ENCODE measurements around the gene DPH7. TPM values are rescaled to one million over a fixed set of nuclear protein-coding genes. Genes with fewer than 3 reads are reported as not detected.
"Not testable (repeated sequence)": the region's sequence is repeated elsewhere in the genome, so short reads cannot be mapped to it uniquely, and the experiment has no call there.

Gene DPH7
- total RNA-seq, 2 donors from 2014 or later = 18.4 to 21.4 TPM

DNA sequence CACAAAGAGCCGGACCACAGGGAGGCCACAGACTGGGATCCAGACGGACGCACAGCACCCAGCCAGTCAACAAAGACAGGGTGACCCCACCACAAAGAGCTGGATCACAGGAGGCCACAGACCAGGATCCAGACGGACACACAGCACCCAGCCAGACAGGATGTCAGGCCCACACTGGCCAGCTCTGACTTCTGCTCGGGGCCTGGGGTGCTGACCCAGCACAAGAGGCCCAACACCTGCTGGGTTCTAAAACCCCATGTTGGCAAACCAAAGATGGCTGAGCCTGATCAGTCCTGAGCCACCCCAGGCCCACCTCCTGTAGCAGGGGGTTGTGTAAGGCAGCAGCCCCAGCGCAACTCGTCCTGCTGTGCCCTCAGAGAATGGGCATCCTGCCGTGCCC is 5.2 kb upstream of the DPH7 start:
- ATAC-seq = no peak
- DNase-seq = no peak

DNA sequence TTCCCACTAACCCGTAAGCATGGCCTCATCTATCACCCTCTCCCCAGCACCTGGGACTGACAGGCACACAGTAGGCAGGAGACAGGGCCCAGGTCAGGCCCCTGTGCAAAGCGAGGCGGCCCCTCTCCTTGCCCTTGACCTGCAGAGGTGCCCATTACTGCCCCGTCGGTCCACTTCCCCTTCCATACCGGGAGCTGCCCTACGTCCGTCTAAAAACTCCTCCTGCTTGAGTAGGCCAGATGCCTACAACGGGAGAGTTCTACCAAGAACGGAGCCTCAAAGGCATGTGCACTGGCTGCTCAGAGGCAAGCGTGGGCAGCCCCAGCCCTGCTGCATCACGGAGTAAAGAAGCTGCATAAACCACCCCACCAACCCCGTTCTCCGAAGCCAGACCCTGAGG is 4.6 kb upstream of the DPH7 start:
- ATAC-seq (no peak), DNase-seq (no peak)
- intact Hi-C loops (cut with DNase I) = no loop called here

More for the DNA sequence above, 5.2 kb upstream of the DPH7 start:
- intact Hi-C loops (cut with DNase I) = no loop called here

DNA sequence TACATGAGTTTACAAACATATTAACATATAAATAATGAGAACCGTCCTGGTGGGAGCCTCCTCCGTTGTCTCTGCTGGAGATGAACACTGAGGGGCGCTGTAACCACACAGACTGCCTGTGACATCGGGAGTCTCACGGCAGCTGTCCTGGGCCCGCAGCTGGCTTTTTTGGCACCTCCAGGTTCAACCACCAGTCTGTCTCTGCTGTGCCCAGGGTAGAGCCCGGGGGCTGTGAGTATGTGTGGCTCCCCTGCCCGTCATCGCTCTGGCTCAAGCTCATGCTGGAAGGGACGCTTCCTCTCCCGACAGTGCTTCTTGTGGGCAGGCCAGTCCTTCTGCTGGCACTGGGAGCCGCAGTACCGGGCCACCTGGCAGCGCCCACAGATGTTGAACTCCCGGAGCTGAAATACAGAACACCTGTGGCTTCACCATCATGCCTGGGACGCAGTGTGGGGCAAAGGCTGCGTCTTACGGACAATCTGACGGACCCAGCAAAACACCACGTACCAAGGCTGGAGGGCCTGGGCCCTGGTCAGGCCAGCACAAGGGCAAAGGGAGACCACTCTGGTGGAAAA is 3.6 kb upstream of the DPH7 start:
- ATAC-seq (no peak), DNase-seq (no peak)
- intact Hi-C loops (cut with DNase I) = no loop called here

DNA sequence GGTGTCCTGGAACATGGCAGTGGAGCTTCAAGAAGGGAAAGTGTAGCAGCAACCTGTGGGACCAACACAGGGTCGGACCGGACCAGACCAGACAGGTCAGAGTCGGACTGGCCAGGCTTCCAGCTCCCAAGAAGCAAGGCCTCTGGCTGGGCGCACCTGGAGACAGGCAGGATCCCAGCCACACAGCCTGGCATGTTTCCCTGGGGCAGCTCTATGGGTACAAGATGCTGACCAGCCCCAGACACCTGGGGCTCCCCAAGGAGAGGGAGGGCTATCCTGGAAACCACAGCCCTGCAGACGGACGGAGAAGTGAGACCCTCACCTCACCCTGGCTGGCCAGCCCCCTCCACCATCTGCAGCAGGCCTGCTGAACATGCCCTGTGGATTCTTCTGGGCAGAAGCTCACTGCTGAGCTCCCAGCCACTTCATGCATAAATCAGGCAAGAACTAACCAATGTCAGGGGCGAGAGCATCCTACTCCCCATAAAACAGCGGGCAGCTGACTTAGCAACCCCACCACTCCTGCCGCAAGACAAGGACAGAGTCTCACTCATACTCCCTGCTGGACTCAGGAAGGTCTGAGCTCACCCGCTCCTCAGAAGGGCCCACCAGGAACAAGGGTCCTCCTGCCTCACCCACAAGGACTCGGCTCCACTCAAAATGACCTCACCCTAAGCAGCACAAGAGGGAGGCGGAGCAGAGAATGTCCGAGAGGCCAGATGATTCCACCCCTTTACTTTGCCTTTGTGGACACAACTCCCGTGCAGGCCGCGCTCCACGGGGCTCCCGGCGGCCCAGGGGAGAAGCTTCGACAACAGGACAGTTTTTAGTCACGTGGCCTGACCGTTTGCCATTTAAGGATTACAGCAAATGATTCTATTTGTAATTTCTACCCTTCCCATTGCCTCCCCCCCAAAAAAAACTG is 2.9 kb upstream of the DPH7 start:
- DNase-seq = no peak
- intact Hi-C loops (cut with DNase I) = no loop called here
- no peak for ATAC-seq

DNA sequence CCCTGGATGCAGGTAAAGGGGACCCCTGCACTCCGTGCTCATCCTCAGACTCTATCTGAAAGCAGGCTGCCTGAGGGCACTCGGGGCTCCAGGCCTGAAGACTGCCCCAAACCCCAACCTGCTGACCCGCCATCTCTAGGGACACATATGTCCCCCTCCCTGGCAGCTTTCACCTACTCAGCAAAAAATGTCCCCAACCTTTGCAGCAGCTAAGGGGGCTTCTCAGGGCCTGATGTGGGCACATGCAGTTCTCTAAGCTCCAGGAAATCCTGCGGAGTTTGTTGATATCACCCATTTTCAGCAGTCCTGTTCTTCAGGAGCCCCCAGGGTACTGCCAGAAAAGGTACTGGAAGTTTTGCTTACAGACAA is 2.2 kb upstream of the DPH7 start:
- ATAC-seq (no peak), DNase-seq (no peak)
- intact Hi-C loops (cut with DNase I) = no loop called here

DNA sequence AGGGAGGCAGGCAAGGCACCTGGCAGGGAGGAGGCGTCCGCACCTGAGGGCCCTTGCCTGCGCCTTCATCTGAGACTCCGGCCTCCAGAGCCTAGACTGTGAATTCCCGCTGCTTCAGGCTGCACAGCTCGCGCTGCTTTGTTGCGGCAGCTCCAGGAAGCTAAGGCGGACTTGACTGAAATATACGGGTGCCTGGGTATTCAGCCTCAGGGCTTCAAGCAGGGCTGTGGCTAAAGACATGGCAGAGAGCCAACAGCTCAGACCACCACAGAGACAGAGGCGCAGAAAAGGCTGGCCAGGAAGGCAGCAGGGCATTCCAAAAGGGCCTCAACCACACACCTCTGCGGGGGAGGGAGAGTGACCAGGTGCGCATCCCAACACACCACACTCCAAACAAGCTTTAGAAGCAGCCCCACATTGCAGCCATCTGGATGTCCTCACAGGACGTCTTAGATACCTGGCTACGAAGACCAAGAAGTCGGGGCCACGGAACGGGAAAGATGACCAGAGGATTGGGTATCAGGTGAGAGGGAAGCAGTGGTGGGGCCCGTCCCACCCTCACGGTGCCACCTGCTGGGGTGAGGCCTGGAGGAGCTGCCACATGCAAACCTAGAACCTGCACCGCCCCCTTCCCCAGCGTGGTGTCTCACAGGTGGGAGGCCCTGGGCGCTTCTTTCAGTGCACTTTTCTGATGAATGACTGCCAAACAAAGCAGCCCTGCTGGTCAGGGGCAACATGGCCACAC is 1.7 kb upstream of the DPH7 start:
- intact Hi-C loops (cut with DNase I) = no loop called here
- no peak for DNase-seq
- no peak for ATAC-seq

DNA sequence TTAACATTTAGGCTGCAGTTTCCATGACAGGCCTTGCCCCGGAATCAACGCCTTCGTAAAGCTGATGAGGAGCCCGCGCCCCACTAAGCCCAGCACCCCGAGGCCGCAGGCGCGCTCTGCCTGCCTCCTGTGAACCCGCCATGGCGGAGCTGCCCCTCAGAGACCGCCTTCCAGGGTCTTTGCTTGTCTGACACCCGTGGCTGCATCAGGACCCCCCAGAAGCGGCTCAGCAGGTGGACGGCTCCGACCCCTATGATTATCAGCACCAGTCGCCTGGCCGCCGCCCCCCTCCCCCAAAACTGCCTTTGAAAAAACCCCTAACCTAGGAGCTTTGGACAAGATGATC is 507 bp upstream of the DPH7 start:
- ATAC-seq (peak in 1 of 2 donors; percentile 29), DNase-seq (peak; percentile 46)
- intact Hi-C loops (cut with DNase I) = no loop called here

DNA sequence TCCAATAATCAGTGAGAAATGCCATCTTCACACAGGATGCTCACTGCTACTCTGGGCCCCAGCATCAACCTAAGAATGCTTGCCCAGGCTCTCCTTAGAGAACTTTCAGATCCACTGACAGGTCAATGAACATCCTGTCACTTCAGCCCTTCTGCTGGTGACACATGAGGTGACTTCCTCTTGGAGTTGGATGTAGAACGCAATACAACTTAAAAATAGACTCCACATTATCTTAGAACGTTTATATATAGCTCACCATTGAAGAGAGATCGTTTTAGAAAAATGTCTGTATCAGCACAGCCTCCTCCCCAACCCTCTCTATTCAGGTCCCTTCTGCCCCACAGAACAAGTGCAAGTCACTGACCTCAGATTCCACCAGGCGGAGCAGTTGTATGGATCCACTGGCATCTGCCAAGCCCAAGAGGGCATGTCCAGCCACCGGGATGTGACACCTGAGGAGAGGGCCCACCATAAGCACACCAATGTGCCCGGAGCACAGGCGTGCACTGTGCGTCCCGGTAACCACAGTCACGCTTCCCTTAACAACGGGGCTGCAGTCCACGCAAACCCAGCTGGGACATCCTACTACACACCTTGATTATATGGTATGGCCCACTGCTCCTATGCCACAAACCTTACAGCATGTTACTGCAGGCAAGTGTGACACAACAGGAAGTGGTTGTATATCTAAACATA is 2.9 kb downstream of the DPH7 start:
- ATAC-seq = peak; percentile 2 to 5
- intact Hi-C loops (cut with DNase I) = no loop called here
- DNase-seq = no peak

DNA sequence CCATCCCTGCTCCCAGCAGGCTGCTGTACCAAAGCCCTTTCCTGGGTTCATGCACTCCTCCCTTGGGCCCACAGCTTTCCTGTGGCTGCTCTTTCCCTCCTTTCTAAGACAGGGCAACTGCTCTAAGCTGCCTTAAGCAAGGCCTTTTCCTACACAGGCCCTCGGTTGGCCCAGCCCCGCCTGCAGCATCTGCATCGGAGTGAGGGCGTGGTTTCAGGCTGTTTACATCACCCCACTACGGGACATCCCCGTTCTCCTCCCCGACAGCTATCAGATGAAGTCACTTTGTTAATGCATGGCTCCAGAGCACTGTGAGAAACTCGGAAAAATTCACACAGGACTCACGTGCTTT is 3.4 kb downstream of the DPH7 start:
- DNase-seq = no peak
- ATAC-seq = no peak
- intact Hi-C loops (cut with DNase I) = no loop called here

DNA sequence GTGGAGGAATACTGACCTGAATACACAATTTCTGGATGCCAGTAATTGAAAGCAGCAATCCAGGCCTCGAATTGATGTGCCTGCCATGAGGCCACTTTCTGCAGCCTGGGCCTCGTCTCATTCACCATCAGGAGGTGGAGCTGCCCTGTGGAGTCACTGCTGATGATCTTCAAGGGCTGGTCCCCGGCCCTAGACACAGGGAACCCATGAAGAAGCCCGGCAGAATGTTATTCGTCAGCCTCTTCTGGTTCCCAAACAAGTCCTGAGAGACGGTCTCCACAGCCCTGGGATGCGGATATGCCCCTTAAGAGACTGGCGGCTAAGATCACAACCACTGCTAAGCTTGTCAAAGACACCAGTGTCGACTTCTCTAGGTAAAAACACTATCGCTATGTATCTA is 4.5 kb downstream of the DPH7 start:
- intact Hi-C loops (cut with DNase I) = no loop called here
- ATAC-seq (no peak), DNase-seq (no peak)

DNA sequence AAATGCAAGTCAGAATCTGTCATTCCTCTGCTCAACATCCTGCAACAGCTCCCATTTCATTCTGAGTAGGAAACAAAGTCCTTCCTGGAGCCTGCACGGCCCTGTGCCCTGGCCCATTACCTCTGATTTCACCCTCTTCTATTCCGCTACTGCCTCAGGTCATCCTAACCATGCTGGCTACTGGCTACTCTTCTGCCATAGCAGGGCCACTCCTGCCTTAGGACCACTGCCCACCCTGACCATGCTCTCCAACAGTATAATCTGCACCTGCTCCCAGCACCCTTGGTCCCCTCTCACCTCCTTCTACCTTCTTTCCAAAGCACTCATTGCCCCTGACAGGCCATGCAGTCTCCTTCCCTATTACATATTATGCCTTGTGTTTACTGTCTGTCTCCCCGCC is 8.2 kb downstream of the DPH7 start:
- ATAC-seq = no peak
- intact Hi-C loops (cut with DNase I) = no loop called here
- no peak for DNase-seq

DNA sequence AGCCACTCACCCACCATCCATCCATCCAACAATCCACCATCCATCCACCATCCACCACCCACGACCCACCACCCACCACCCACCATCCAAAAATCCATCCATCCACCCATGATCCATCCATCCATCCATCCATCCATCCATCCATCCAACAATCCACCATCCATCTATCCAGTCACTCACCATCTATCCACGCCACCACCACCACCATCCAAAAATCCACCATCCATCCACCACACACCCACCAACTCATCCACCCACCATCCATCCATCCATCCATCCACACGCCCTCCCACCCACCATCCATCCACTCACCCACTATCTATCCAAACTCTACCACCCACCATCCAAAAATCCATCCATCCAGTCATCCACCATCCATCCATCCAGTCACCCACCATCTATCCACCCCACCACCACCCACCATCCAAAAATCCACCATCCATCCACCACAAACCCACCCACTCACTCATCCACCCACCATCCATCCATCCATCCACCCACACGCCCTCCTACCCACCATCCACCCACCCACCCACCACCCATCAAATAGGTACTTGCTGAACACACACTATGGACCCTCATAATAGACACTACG is 9.0 kb downstream of the DPH7 start:
- ATAC-seq = no peak
- DNase-seq = no peak
- intact Hi-C loops (cut with DNase I) = no loop called here

DNA sequence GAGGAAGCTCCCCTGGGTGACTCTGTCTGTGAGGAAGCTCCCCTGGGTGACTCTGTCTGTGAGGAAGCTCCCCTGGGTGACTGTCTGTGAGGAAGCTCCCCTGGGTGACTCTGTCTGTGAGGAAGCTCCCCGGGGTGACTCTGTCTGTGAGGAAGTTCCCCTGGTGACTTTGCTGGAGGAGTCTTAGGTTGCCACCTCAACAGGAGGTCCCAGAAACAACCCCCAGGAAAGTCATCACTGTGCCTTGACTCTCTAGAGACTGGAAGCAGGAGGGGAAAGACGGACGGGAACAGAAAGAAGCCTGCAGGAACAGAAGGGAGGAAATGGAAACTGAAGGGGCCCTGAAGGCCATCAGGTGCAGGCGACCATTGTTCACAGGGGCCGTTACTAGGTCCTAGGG is 10.3 kb downstream of the DPH7 start:
- DNase-seq; intact Hi-C loops (cut with DNase I); ATAC-seq: not testable (repeated sequence)

DNA sequence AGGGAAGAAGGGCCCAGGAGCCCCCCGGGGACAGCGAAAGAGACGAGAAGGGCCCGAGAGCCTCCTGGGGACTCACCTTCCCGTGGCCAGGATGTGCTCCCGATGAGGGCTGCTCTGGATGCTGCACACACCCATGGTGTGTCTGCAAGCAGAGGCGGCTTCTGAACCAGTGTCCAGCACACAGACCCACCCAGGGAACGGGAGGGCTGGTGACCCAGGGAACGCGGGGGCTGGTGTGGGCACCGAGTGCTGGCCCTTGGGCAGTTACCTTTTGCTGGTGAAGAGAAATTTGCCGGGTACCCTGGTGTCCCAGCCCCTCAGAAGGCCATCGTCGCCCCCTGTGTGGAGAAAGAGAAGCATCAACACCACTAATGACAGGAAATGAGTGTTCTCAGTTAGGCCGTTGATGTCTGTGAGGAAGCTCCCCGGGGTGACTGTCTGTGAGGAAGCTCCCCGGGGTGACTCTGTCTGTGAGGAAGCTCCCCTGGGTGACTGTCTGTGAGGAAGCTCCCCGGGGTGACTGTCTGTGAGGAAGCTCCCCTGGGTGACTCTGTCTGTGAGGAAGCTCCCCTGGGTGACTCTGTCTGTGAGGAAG is 13.8 kb downstream of the DPH7 start:
- ATAC-seq (no peak), DNase-seq (no peak)
- intact Hi-C loops (cut with DNase I) = no loop called here

DNA sequence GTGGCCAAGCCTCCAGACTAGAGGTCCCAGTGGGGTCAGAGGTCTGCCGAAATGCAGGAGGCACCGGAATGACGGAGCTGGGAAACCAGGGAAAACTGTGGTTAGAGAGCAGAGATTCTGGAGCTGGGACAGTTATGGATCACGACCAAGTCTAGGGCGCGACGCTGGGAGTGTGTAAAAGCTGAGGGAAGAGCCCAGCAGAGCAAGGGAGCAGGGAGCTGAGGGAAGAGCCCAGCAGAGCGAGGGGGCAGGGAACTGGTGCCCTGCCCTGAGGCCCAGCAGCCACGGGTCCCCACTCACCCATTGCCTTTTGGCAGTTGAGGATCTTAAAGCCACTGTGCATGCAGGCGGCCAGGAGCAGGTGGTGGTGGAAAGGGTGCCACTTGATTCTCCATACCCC is 14.6 kb downstream of the DPH7 start:
- ATAC-seq = no peak
- DNase-seq = no peak
- intact Hi-C loops (cut with DNase I) = no loop called here

DNA sequence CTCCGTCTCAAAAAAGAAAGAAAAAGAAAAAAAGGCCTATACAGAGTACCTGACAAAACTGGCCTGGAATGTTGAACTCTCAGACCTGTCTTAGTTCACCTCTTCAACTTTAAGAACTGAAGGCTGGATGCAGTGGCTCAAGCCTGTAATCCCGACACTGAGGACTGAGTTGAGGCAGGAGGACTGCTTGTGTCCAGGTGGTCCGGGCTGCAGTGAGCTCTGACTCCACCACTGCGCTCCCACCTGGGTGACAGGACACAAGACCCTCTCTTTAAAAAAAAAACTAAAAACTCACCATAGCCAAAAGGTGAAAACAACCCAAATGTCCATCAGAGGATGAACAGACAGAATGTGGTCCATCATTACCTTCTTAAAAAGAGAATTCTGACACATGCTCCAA is 20.6 kb downstream of the DPH7 start:
- intact Hi-C loops (cut with DNase I) = no loop called here
- ATAC-seq (no peak), DNase-seq (no peak)

DNA sequence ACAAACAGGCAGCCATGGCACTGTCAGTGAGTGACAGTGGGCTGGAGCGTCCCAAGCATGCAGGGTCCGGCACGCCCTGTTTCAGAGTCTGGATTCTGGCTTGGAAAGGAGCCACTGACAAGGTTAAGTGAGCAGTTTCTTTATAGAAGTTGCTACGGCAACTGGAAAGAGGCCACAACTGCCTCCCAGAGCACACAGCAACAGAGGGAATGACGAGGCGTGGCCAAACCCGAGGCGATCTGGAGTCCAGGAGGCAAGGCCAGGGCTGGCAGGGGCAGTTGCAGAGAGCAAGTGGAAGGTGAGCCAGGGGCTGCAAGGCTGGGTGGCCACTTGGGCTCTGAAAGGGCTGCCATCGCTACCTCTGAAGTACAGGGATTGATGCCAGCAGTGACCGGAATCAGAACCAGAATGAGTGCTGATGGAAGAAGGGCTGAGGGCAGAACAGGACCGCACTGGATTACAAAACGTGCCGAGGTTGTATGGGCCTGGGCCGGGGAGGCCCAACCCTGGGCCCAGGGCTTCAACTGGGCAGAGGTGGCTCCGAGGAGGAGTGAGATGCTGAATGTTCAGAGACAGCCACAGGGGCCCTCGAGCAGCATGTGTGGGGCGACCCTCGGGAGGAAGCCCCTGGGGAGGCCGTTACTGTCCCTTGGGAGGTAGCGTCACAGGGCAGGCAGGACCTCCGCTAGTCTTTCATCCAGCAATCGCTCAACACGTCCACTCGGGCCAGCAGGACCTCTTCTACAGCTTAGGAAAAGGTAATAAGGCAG is 22.5 kb downstream of the DPH7 start:
- DNase-seq (no peak), ATAC-seq (no peak)
- intact Hi-C loops (cut with DNase I) = no loop called here

DNA sequence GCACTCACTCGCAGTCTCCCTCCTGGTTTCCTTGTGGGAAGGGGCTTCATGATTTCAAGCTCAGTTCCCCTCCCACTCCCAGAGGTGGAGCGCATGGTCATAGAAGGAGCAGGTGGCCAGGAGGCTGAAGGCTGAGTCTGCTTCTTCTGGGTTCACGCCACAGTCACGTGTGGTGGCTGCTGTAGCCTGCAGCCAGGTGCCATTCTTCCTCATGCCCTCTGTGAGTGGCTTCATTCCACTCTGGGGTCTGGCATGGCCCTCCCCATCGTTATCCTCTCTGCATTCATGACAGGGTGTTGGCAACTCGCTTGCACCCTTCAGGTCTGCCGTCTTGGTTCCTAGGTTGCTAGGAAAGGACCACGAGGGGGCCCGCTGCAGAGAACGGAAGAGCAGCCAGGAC is 23.5 kb downstream of the DPH7 start:
- DNase-seq = no peak
- ATAC-seq = no peak
- intact Hi-C loops (cut with DNase I) = no loop called here

DNA sequence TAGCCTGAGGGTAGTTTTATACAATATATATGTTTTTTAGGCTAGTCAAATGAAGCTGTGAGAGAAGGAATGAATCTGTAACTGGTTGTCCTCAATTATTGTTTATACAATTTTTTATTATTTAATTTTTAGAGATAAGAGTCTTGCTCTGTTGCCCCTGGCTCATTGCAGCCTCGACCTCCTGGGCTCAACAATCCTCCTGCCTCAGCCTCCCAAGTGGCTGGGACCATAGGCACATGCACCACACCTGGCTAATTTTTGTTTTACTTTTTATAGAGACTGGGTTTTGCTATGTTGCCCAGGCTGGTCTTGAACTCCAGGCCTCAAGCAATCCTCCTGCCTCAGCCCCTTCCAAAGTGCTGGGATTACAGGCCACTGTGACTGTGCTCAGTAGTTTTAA is 24.4 kb downstream of the DPH7 start:
- DNase-seq (no peak), ATAC-seq (no peak)
- intact Hi-C loops (cut with DNase I) = no loop called here
